ENCODE data around the gene BCL11A.

The BCL11A gene

DNA sequence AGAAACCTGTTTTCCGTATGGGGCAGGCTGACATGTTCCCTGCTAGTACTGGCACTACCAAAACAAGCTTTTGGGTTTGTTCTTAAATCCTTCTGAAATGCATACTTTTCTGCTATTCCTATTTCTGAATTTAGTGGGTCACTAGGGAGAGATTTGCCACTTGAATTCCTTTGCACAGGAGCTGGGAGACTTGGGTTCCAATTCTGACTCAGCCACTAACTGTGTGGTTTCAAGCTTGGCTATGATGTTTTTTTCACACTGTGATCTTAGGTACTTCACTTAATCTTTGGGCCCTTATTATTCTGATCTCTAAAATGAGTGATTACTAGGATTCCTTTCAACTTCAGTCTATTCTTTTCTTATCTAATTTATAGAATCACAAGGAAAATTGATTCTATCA is 105.5 kb downstream of the BCL11A start:
- peaks cover 60% of the 10 kb centered on the region for H3F3A ChIP-seq (ENCODE audit: insufficient read depth)
- peak overlapping the region; percentile 5 for H3K4me3 ChIP-seq (ENCODE audit: insufficient read depth, low read length, poor library complexity, severe bottlenecking)
- no peaks in the 10 kb centered on the region for H3K27me3 ChIP-seq (ENCODE audit: low read length)
- no peak overlapping the region for H2AFZ ChIP-seq (ENCODE audit: low read depth, low read length, severe bottlenecking)
- no peaks in the 10 kb centered on the region for H4K20me1 ChIP-seq (ENCODE audit: low read depth, low read length)
- no peak for TF ChIP-seq EZH2phosphoT487 (conservative IDR thresholded peaks at IDR 0.05; ENCODE audit: low read length)
- TF ChIP-seq, protein P1, sequence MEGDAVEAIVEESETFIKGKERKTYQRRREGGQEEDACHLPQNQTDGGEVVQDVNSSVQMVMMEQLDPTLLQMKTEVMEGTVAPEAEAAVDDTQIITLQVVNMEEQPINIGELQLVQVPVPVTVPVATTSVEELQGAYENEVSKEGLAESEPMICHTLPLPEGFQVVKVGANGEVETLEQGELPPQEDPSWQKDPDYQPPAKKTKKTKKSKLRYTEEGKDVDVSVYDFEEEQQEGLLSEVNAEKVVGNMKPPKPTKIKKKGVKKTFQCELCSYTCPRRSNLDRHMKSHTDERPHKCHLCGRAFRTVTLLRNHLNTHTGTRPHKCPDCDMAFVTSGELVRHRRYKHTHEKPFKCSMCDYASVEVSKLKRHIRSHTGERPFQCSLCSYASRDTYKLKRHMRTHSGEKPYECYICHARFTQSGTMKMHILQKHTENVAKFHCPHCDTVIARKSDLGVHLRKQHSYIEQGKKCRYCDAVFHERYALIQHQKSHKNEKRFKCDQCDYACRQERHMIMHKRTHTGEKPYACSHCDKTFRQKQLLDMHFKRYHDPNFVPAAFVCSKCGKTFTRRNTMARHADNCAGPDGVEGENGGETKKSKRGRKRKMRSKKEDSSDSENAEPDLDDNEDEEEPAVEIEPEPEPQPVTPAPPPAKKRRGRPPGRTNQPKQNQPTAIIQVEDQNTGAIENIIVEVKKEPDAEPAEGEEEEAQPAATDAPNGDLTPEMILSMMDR (IDR thresholded peaks at IDR 0.05; ENCODE audit: insufficient read depth, low read length, poor library complexity, severe bottlenecking) = no peak
- H3K9me3 ChIP-seq (ENCODE audit: insufficient read depth, low read length) = no peaks in the 10 kb centered on the region
- 0 out of 2 replicates have a peak, but pooled peaks cover 6% of the 10 kb centered on the region for H3K36me3 ChIP-seq (ENCODE audit: low read length)
- no peaks in the 10 kb centered on the region for H3K9me2 ChIP-seq (replicated peaks; ENCODE audit: insufficient read depth, low read length)
- peak overlapping the region; percentile 58 for H3K4me2 ChIP-seq (ENCODE audit: low read depth, low read length, poor library complexity, severe bottlenecking)
- peak overlapping the region; percentile 94 for H3K27ac ChIP-seq (ENCODE audit: low read depth, low read length)
- peak overlapping the region; percentile 20; the same call in 1 of the 2 replicates for H3K9ac ChIP-seq (ENCODE audit: low read length)
- no peaks in the 10 kb centered on the region for H3K79me2 ChIP-seq (ENCODE audit: insufficient read depth, low read length)

DNA sequence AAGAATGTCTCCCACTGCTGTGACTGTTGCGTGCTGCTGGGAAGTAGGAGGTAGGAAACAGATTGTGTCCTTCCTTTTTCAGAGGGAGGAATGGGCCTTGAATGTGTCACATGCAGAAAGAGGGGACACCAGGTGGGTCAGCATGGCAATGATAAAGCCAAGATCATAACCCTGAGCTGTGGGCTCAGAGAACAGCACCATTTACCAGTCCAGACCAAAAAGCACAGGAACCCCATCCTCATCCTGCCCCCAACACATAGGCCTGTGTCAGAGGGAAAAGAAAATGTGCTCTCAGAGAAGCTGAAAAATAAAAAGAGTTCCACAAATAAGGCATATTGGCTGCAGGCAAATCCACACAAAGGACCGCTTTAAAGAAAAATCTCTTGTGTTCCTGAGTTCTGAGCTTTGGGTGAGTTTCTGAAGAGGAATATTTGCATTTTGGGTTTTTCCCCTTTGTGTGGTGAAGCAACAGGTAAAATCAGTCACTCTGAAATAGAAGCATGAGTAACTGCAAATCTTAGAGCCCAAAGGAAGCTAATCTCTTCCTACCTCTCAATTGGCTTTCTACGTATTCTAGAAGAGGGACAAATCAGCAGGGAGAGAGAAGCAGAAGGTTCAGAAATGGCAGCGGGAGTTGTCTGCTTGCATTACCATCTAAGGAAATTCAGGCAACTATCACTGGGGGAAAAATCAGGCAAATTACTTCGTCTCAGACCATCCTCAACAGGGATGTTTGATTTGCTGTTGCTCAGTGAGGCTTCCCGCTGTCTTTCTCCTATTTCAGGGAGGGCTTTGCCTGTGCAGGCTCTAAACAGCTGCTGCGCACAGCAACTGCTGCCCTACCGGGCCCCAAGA is 106.8 kb downstream of the BCL11A start:
- TF ChIP-seq EZH2phosphoT487 (conservative IDR thresholded peaks at IDR 0.05; ENCODE audit: low read length) = no peak
- TF ChIP-seq, protein P1 (IDR thresholded peaks at IDR 0.05; ENCODE audit: insufficient read depth, low read length, poor library complexity, severe bottlenecking) = no peak
- peak overlapping the region; percentile 94 for H3K27ac ChIP-seq (ENCODE audit: low read depth, low read length)

GRCh38 chr2:60445684-60446179 is 107.7 kb downstream of the BCL11A start:
- Histone ChIP-seq H3K36me3 (ENCODE audit: low read length) (no peaks in the 10 kb centered on the region), H4K20me1 (ENCODE audit: low read depth, low read length) (no peaks in the 10 kb centered on the region), H3K4me2 (ENCODE audit: low read depth, low read length, poor library complexity, severe bottlenecking) (peak overlapping the region; percentile 58), H3K9me2 (replicated peaks; ENCODE audit: insufficient read depth, low read length) (no peaks in the 10 kb centered on the region), H3K9me3 (ENCODE audit: insufficient read depth, low read length) (no peaks in the 10 kb centered on the region), H3K4me3 (ENCODE audit: insufficient read depth, low read length, poor library complexity, severe bottlenecking) (no peak overlapping the region), H3K27ac (ENCODE audit: low read depth, low read length) (peak overlapping the region; percentile 94), H2AFZ (ENCODE audit: low read depth, low read length, severe bottlenecking) (no peak overlapping the region), H3K27me3 (ENCODE audit: low read length) (no peaks in the 10 kb centered on the region), H3F3A (ENCODE audit: insufficient read depth) (peaks cover 38% of the 10 kb centered on the region), H3K9ac (ENCODE audit: low read length) (peak overlapping the region; percentile 54), H3K79me2 (ENCODE audit: insufficient read depth, low read length) (no peaks in the 10 kb centered on the region)
- TF ChIP-seq EZH2phosphoT487 (conservative IDR thresholded peaks at IDR 0.05; ENCODE audit: low read length) = no peak
- TF ChIP-seq, protein P1 (IDR thresholded peaks at IDR 0.05; ENCODE audit: insufficient read depth, low read length, poor library complexity, severe bottlenecking) = no peak

More for the DNA sequence above, 106.8 kb downstream of the BCL11A start:
- Histone ChIP-seq H4K20me1 (ENCODE audit: low read depth, low read length) (no peaks in the 10 kb centered on the region), H3K9me2 (replicated peaks; ENCODE audit: insufficient read depth, low read length) (no peaks in the 10 kb centered on the region), H3K4me2 (ENCODE audit: low read depth, low read length, poor library complexity, severe bottlenecking) (peak overlapping the region; percentile 58), H3K9ac (ENCODE audit: low read length) (peak overlapping the region; percentile 54), H3K4me3 (ENCODE audit: insufficient read depth, low read length, poor library complexity, severe bottlenecking) (peak overlapping the region; percentile 15), H3F3A (ENCODE audit: insufficient read depth) (peaks cover 47% of the 10 kb centered on the region), H3K36me3 (ENCODE audit: low read length) (0 out of 2 replicates have a peak, but pooled peaks cover 2% of the 10 kb centered on the region), H3K79me2 (ENCODE audit: insufficient read depth, low read length) (no peaks in the 10 kb centered on the region), H3K9me3 (ENCODE audit: insufficient read depth, low read length) (no peaks in the 10 kb centered on the region), H2AFZ (ENCODE audit: low read depth, low read length, severe bottlenecking) (no peak overlapping the region), H3K27me3 (ENCODE audit: low read length) (no peaks in the 10 kb centered on the region)

Measured in SU-DHL-6 (cell line).